Measurements from ENCODE around the gene SDK1. TPM values are rescaled to one million over a fixed set of nuclear protein-coding genes. Genes with fewer than 3 reads are reported as not detected.

Gene SDK1
- total RNA-seq, 1 experiment from 2014 or later, result 9.3 TPM

- TF ChIP-seq JAZF1 (CRISPR knock-in tag; IDR thresholded peaks at IDR 0.05) (no peak), MLX (CRISPR knock-in tag; IDR thresholded peaks at IDR 0.05) (no peak), E2F5 (CRISPR knock-in tag; IDR thresholded peaks at IDR 0.05) (no peak)
Measured at GRCh38 chr7:3437467-3437866, 136.4 kb downstream of the SDK1 start (continued).

GRCh38 chr7:3438352-3438751 is 137.3 kb downstream of the SDK1 start:
- no peak overlapping the region for H3K4me3 Mint-ChIP-seq
- TF ChIP-seq KAT7 (CRISPR knock-in tag; IDR thresholded peaks at IDR 0.05; ENCODE audit: borderline replicate concordance) (no peak), CDX4 (CRISPR knock-in tag; IDR thresholded peaks at IDR 0.05; ENCODE audit: borderline replicate concordance) (no peak), E2F5 (CRISPR knock-in tag; IDR thresholded peaks at IDR 0.05) (no peak), ZSCAN18 (CRISPR knock-in tag; IDR thresholded peaks at IDR 0.05) (no peak), ZNF423 (CRISPR knock-in tag; IDR thresholded peaks at IDR 0.05) (no peak), ZNF317 (CRISPR knock-in tag; IDR thresholded peaks at IDR 0.05; ENCODE audit: borderline replicate concordance, low read depth) (no peak), ATF2 (CRISPR knock-in tag; IDR thresholded peaks at IDR 0.05; ENCODE audit: borderline replicate concordance, low read depth) (no peak), SMAD3 (CRISPR knock-in tag; IDR thresholded peaks at IDR 0.05; ENCODE audit: borderline replicate concordance) (no peak), NFATC4 (CRISPR knock-in tag; IDR thresholded peaks at IDR 0.05) (no peak), TP53 (CRISPR knock-in tag; IDR thresholded peaks at IDR 0.05) (no peak), JUN (CRISPR knock-in tag; IDR thresholded peaks at IDR 0.05) (no peak), PRRX2 (CRISPR knock-in tag; IDR thresholded peaks at IDR 0.05) (no peak), E2F4 (CRISPR knock-in tag; IDR thresholded peaks at IDR 0.05; ENCODE audit: borderline replicate concordance, low read depth) (no peak), E2F1 (CRISPR knock-in tag; IDR thresholded peaks at IDR 0.05) (no peak), ZNF416 (CRISPR knock-in tag; IDR thresholded peaks at IDR 0.05) (no peak), TEAD4 (CRISPR knock-in tag; IDR thresholded peaks at IDR 0.05) (no peak)
- DNase-seq (ENCODE audit: low spot score), result no peak
- CTCF ChIA-PET, result no interaction called here
- no peak overlapping the region for H3K27ac Mint-ChIP-seq
- no peaks in the 10 kb centered on the region for H3K36me3 Mint-ChIP-seq
- no peak for ATAC-seq
- H3K9me3 Mint-ChIP-seq, result no peaks in the 10 kb centered on the region
- POLR2A ChIA-PET, result interaction anchor here (0.7 kb wide), 1 partner anchor 38 kb away, joined by 3 read pairs; no protein-coding TSS in a partner anchor
- H3K27me3 Mint-ChIP-seq (ENCODE audit: low read depth), result no peaks in the 10 kb centered on the region
- H3K4me1 Mint-ChIP-seq, result peaks cover 12% of the 10 kb centered on the region

Data from WTC11 (cell line).